Measurements from ENCODE around the gene ADAM12.

DNA sequence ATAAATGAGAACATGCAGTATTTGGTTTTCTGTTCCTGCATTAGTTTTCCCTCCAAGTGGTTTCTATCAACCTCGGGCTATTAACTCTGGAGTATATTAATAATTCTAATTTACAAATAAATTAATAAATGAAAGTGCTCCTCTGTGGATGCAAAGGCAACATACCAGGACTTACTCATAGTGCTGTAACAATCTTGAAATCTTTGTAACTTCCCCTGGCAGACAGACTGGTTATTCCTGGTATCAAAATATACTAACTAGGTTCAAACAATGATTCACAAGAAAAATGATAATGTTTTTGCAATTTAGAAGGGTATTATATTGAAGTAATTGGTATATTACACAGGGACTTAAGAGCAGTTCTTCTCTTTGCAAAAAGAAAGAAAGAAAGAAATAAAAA is 314.7 kb downstream of the ADAM12 start:
- TF ChIP-seq, protein P1, sequence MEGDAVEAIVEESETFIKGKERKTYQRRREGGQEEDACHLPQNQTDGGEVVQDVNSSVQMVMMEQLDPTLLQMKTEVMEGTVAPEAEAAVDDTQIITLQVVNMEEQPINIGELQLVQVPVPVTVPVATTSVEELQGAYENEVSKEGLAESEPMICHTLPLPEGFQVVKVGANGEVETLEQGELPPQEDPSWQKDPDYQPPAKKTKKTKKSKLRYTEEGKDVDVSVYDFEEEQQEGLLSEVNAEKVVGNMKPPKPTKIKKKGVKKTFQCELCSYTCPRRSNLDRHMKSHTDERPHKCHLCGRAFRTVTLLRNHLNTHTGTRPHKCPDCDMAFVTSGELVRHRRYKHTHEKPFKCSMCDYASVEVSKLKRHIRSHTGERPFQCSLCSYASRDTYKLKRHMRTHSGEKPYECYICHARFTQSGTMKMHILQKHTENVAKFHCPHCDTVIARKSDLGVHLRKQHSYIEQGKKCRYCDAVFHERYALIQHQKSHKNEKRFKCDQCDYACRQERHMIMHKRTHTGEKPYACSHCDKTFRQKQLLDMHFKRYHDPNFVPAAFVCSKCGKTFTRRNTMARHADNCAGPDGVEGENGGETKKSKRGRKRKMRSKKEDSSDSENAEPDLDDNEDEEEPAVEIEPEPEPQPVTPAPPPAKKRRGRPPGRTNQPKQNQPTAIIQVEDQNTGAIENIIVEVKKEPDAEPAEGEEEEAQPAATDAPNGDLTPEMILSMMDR (IDR thresholded peaks at IDR 0.05; ENCODE audit: extremely low read depth in 1 of 2, insufficient read depth in 1 of 2, low read depth in 1 of 2, low read length in 2 of 2), result no peak
- TF ChIP-seq FOS (IDR thresholded peaks at IDR 0.05; ENCODE audit: borderline replicate concordance, insufficient read depth, low read length) (no peak), EZH2 (IDR thresholded peaks at IDR 0.05; ENCODE audit: borderline replicate concordance, low read depth, low read length, severe bottlenecking) (no peak), POLR2A (IDR thresholded peaks at IDR 0.05; ENCODE audit: low read depth, low read length) (no peak), POLR2AphosphoS5 (IDR thresholded peaks at IDR 0.05; ENCODE audit: insufficient read depth, low read depth, low read length) (no peak), JUN (IDR thresholded peaks at IDR 0.05; ENCODE audit: borderline replicate concordance, insufficient read depth, insufficient read length, low read depth) (no peak)
- TF ChIP-seq, protein P2, sequence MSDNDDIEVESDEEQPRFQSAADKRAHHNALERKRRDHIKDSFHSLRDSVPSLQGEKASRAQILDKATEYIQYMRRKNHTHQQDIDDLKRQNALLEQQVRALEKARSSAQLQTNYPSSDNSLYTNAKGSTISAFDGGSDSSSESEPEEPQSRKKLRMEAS (IDR thresholded peaks at IDR 0.05; ENCODE audit: insufficient read depth, insufficient read length), result no peak
